DOHH2 (cell line): ENCODE data around the gene DNAH10.

Source experiments
- H3F3A ChIP-seq: fragments of 200-600 bp; sonication (generic), shearing (Covaris generic); 2 replicates; pipeline ENCODE4 v1.6.0; 2016; ENCODE audit warnings: antibody characterized with exemption, mild to moderate bottlenecking; ENCODE audit not compliant: control insufficient read depth, insufficient read depth
- H3K27ac ChIP-seq: fragments of 200-600 bp; sonication (generic); 2 replicates; pipeline ENCODE4 v1.5.1; 2014; ENCODE audit warnings: low read depth, mild to moderate bottlenecking, low read length, moderate library complexity
- H3K27me3 ChIP-seq: fragments of 200-600 bp; sonication (generic); 2 replicates; pipeline ENCODE4 v1.6.1; 2014; ENCODE audit warnings: mild to moderate bottlenecking, low read length, mixed read lengths; ENCODE audit not compliant: control insufficient read depth
- H3K36me3 ChIP-seq: fragments of 200-600 bp; sonication (generic); 2 replicates; pipeline ENCODE4 v1.6.1; 2014; ENCODE audit warnings: mild to moderate bottlenecking, low read length, moderate library complexity, mixed read lengths; ENCODE audit not compliant: control insufficient read depth
- H3K4me1 ChIP-seq: fragments of 200-600 bp; sonication (generic); 2 replicates; pipeline ENCODE4 v1.6.1; 2014; ENCODE audit warnings: mild to moderate bottlenecking, low read length, mixed read lengths; ENCODE audit not compliant: control insufficient read depth
- H3K4me2 ChIP-seq: fragments of 200-600 bp; sonication (generic); 2 replicates; pipeline ENCODE4 v1.6.0; 2014; ENCODE audit warnings: mild to moderate bottlenecking, low read length, moderate library complexity
- H3K4me3 ChIP-seq: fragments of 200-600 bp; sonication (generic); 2 replicates; pipeline ENCODE4 v1.5.1; 2014; ENCODE audit warnings: mild to moderate bottlenecking, low read length, mixed read lengths
- H3K79me2 ChIP-seq: fragments of 200-600 bp; sonication (generic); 2 replicates; pipeline ENCODE4 v1.6.1; 2014; ENCODE audit warnings: mild to moderate bottlenecking, low read length, mixed read lengths; ENCODE audit not compliant: control insufficient read depth
- H3K9me2 ChIP-seq: fragments of 200-600 bp; sonication (generic); replicated peaks from 2 replicates; pipeline ENCODE4 v1.6.1; 2014; ENCODE audit warnings: mild to moderate bottlenecking, low read length, mixed read lengths; ENCODE audit not compliant: control insufficient read depth
- H3K9me3 ChIP-seq: fragments of 200-600 bp; sonication (generic); 2 replicates; pipeline ENCODE4 v1.6.1; 2014; ENCODE audit warnings: antibody characterized with exemption, low read length, mixed read lengths; ENCODE audit not compliant: control insufficient read depth, insufficient read depth
- H4K20me1 ChIP-seq: fragments of 200-600 bp; sonication (generic); 2 replicates; pipeline ENCODE4 v1.6.0; 2014; ENCODE audit warnings: low read depth, mild to moderate bottlenecking, antibody characterized with exemption, low read length, moderate library complexity; ENCODE audit not compliant: control insufficient read depth, insufficient read depth
- CTCF ChIP-seq: fragments of 200-600 bp; sonication (generic); IDR thresholded peaks from one replicate; pipeline ENCODE4 v1.5.1; 2014; ENCODE audit warnings: antibody characterized with exemption, mild to moderate bottlenecking, low read depth, low read length; ENCODE audit not compliant: poor library complexity, severe bottlenecking
- EZH2phosphoT487 ChIP-seq: fragments of 200-600 bp; sonication (generic); IDR thresholded peaks from 2 replicates; pipeline ENCODE4 v1.6.1; 2017; ENCODE audit warnings: borderline replicate concordance, mild to moderate bottlenecking, antibody characterized with exemption, low read length, moderate library complexity, mixed read lengths

Gene DNAH10

GRCh38 chr12:123763093-123763492 lies 992 bp downstream of the DNAH10 start:
- Histone ChIP-seq H3K36me3 (peaks cover 13% of the 10 kb centered on the region), H3F3A (0 out of 2 replicates have a peak, but pooled peaks cover 4% of the 10 kb centered on the region), H3K4me3 (no peak overlapping the region), H3K9me2 (no peaks in the 10 kb centered on the region), H4K20me1 (no peaks in the 10 kb centered on the region), H3K27ac (no peak overlapping the region), H3K9me3 (no peaks in the 10 kb centered on the region), H3K4me1 (peaks cover 26% of the 10 kb centered on the region), H3K79me2 (no peaks in the 10 kb centered on the region), H3K4me2 (no peak overlapping the region), H3K27me3 (peaks cover 10% of the 10 kb centered on the region)
- TF ChIP-seq EZH2phosphoT487 (no peak), CTCF (no peak)

GRCh38 chr12:123764109-123764508 lies 2.0 kb downstream of the DNAH10 start:
- Histone ChIP-seq H3F3A (0 out of 2 replicates have a peak, but pooled peaks cover 4% of the 10 kb centered on the region), H3K79me2 (no peaks in the 10 kb centered on the region), H4K20me1 (no peaks in the 10 kb centered on the region), H3K9me2 (no peaks in the 10 kb centered on the region), H3K27ac (no peak overlapping the region), H3K4me2 (no peak overlapping the region), H3K27me3 (peaks cover 10% of the 10 kb centered on the region), H3K36me3 (peaks cover 12% of the 10 kb centered on the region), H3K4me1 (peaks cover 26% of the 10 kb centered on the region), H3K9me3 (no peaks in the 10 kb centered on the region), H3K4me3 (no peak overlapping the region)
- TF ChIP-seq CTCF (no peak), EZH2phosphoT487 (no peak)

GRCh38 chr12:123765504-123766035 lies 3.5 kb downstream of the DNAH10 start:
- Histone ChIP-seq H3K36me3 (no peaks in the 10 kb centered on the region), H3K27me3 (peaks cover 10% of the 10 kb centered on the region), H3K4me2 (no peak overlapping the region), H3K4me1 (peaks cover 19% of the 10 kb centered on the region), H4K20me1 (no peaks in the 10 kb centered on the region), H3F3A (no peaks in the 10 kb centered on the region), H3K9me2 (no peaks in the 10 kb centered on the region), H3K79me2 (no peaks in the 10 kb centered on the region), H3K27ac (no peak overlapping the region), H3K9me3 (no peaks in the 10 kb centered on the region), H3K4me3 (no peak overlapping the region)
- TF ChIP-seq EZH2phosphoT487, result no peak
- TF ChIP-seq CTCF, result no peak

- no peaks in the 10 kb centered on the region for H3K9me3 ChIP-seq
- TF ChIP-seq EZH2phosphoT487, result no peak
- TF ChIP-seq CTCF, result no peak
- H3K4me2 ChIP-seq, result no peak overlapping the region
- no peak overlapping the region for H3K27ac ChIP-seq
- H4K20me1 ChIP-seq, result no peaks in the 10 kb centered on the region
- H3K4me1 ChIP-seq, result peaks cover 2% of the 10 kb centered on the region
- no peaks in the 10 kb centered on the region for H3F3A ChIP-seq
- H3K27me3 ChIP-seq, result peaks cover 11% of the 10 kb centered on the region
- no peaks in the 10 kb centered on the region for H3K36me3 ChIP-seq
- no peaks in the 10 kb centered on the region for H3K79me2 ChIP-seq
- no peaks in the 10 kb centered on the region for H3K9me2 ChIP-seq
- no peak overlapping the region for H3K4me3 ChIP-seq
Measured at GRCh38 chr12:123767613-123768012, 5.5 kb downstream of the DNAH10 start.
